ENCODE measurements around the gene MRPS23.

MRPS23 gene

DNA sequence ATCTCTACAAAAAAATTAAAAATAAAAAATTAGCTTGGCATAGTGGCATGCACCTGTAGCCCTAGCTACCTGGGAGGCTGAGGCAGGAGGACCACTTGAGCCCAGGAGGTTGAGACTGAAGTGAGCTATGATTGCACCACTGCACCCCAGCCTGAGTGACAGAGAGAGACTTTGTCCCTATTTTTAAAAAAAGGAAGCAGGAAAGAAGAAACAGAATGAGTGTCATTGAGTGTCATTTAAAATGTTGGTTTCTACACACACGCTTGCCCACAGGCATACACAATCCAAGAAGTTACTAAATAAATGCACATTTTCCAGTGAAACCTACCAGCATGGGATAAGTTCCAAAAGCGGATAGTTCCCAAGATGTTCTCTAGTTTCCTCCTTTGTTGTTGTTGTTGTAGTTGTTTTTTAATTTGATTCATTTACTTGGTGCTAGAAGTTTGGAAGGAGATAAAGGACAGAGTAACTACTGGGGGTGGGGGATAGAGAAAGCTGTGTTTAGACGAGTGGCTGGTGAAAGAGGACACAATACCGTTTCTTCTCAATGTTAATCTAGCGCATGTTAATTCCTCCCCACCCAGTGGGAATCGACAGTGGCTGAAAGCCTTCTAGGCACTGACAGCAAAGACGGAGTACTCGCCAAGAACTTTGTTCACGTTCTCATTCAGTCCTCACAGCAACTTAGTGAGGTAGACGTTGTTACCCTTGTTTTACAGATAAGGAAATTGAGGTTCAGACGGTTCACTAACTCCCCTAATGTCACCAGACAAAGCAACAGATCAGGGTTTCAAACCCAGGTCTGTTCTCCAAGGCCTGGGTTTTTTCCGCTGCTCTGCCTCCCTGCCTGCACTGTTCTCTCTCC lies 17.3 kb downstream of the MRPS23 start:
- Histone ChIP-seq H3K36me3 (peaks cover 5% of the 10 kb centered on the region), H3K27me3 (ENCODE audit: insufficient read depth, low read depth, severe bottlenecking) (no peaks in the 10 kb centered on the region), H3K4me3 (ENCODE audit: low read depth, low read length) (peak overlapping the region; percentile 45), H3K9me3 (ENCODE audit: severe bottlenecking) (no peaks in the 10 kb centered on the region), H3K27ac (peak overlapping the region; percentile 77)
- peak; percentile 33 for DNase-seq
- TF ChIP-seq, protein P1, sequence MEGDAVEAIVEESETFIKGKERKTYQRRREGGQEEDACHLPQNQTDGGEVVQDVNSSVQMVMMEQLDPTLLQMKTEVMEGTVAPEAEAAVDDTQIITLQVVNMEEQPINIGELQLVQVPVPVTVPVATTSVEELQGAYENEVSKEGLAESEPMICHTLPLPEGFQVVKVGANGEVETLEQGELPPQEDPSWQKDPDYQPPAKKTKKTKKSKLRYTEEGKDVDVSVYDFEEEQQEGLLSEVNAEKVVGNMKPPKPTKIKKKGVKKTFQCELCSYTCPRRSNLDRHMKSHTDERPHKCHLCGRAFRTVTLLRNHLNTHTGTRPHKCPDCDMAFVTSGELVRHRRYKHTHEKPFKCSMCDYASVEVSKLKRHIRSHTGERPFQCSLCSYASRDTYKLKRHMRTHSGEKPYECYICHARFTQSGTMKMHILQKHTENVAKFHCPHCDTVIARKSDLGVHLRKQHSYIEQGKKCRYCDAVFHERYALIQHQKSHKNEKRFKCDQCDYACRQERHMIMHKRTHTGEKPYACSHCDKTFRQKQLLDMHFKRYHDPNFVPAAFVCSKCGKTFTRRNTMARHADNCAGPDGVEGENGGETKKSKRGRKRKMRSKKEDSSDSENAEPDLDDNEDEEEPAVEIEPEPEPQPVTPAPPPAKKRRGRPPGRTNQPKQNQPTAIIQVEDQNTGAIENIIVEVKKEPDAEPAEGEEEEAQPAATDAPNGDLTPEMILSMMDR (IDR thresholded peaks at IDR 0.05; ENCODE audit: low read depth, low read length): no peak

DNA sequence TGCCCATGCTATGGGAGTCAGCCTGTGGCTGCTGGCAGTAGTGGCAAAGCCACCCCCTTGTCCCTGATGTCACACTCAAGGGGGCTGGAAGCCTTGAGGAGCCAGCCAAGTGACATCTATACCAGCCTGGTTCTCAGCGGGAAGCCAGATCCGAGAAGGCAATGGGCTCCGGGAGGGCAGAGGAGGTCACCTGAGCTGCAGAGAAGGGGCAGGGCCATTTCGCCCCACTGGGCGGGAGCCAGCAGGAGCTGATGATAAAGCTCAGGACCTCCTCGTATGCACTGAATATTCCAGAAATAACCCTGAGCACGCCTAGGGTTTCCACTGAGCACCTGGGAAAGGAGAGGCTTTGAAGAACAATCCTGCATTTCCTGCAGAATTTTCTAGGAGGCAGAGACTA lies 19.0 kb downstream of the MRPS23 start:
- Histone ChIP-seq H3K36me3 (no peaks in the 10 kb centered on the region), H3K27ac (no peak overlapping the region), H3K27me3 (ENCODE audit: insufficient read depth, low read depth, severe bottlenecking) (no peaks in the 10 kb centered on the region), H3K9me3 (ENCODE audit: severe bottlenecking) (no peaks in the 10 kb centered on the region), H3K4me3 (ENCODE audit: low read depth, low read length) (no peak overlapping the region)
- TF ChIP-seq, protein P1 (IDR thresholded peaks at IDR 0.05; ENCODE audit: low read depth, low read length): no peak
- peak; percentile 34 for DNase-seq

DNA sequence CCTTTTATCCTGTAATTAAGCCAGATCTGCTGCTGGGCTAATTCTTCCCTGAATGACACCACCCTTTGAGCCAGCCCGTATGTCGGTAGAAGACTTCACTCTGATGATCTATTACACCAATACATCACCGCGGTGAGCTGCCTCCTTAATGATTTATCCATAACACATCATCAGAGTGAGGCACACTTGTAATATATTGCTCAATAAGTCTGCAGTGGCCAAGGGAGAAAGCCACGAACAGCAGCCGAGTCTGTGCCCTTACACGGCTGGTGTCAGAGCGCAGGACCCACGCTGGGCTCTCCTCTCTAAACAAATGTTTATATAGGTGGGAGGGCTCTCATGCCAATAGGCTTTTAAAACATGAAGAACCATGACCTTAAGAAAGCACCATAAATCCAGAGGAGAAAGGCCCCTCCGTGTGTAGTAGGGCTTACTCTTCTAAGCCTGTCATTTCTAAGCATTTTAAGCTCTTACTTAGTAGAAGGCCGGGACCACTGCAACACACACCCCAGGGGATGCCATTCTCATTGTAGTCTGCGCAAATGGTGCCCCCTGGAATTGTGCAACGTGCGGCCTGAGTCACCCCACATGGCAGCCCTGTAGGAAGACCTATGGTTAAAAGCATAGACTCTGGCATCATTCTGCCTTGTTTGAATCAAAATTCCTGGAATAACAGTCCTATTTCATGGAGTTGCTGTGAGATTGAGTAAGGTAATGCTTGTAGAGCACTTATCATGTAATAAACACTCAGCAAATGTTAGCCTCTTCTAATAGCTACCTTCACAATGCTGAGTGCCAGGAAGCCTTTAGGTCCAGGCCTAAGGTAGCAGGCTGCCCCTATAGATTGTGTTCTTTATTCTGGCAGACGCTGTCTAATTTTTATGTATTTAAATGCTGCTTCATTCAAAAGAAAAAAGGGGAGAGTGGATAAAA lies 26.1 kb downstream of the MRPS23 start:
- Histone ChIP-seq H3K36me3 (no peaks in the 10 kb centered on the region), H3K27me3 (ENCODE audit: insufficient read depth, low read depth, severe bottlenecking) (no peaks in the 10 kb centered on the region), H3K27ac (peak overlapping the region; percentile 83), H3K9me3 (ENCODE audit: severe bottlenecking) (no peaks in the 10 kb centered on the region), H3K4me3 (ENCODE audit: low read depth, low read length) (peak overlapping the region; percentile 37)
- peak; percentile 66 for DNase-seq
- TF ChIP-seq, protein P1 (IDR thresholded peaks at IDR 0.05; ENCODE audit: low read depth, low read length): no peak

DNA sequence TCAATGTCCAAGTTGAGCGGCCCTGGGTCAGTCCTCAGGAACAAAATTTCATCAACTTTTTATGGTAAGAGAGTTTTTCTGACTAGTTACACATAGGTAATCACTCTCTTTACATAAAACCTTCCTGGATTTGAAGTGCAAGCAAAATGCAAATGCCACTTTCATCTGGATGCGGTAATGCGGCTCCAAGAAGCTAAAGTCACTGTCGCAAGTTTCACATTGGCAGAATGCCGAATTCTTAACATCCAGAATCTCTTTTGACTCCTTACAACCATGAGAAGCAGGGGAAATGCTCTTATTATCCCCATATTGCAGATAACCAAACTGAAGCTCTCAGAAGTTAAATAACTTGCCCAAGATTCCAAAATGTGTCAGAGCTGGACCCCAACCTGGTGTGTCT lies 30.0 kb downstream of the MRPS23 start:
- H3K27ac ChIP-seq: no peak overlapping the region
- no peak overlapping the region for H3K4me3 ChIP-seq (ENCODE audit: low read depth, low read length)
- H3K27me3 ChIP-seq (ENCODE audit: insufficient read depth, low read depth, severe bottlenecking): no peaks in the 10 kb centered on the region
- no peak for DNase-seq
- no peaks in the 10 kb centered on the region for H3K36me3 ChIP-seq
- TF ChIP-seq, protein P1 (IDR thresholded peaks at IDR 0.05; ENCODE audit: low read depth, low read length): no peak
- H3K9me3 ChIP-seq (ENCODE audit: severe bottlenecking): no peaks in the 10 kb centered on the region

DNA sequence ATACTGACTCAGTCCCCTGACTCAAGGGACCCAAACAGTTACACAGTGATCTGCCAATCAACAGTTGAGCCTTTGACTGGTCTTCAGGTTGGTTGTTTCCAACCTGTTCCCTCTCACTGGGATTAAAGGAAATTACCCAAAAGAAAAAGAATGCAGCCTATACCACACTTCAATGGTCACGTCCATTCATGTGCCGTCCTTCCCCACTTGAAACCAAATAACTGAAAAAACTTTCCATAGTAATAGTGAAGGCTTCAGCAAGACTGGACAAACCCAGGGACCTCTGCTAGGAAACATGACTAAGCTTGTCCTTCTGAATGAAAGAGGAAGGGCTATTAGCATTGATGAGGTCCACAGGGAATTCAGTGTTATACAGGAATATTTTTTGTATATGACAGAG lies 30.6 kb downstream of the MRPS23 start:
- no peak overlapping the region for H3K4me3 ChIP-seq (ENCODE audit: low read depth, low read length)
- no peak for DNase-seq
- TF ChIP-seq, protein P1 (IDR thresholded peaks at IDR 0.05; ENCODE audit: low read depth, low read length): no peak
- no peaks in the 10 kb centered on the region for H3K36me3 ChIP-seq
- no peaks in the 10 kb centered on the region for H3K9me3 ChIP-seq (ENCODE audit: severe bottlenecking)
- no peaks in the 10 kb centered on the region for H3K27me3 ChIP-seq (ENCODE audit: insufficient read depth, low read depth, severe bottlenecking)
- H3K27ac ChIP-seq: no peak overlapping the region
